Measurements from ENCODE around the gene TMEM117. TPM values are rescaled to one million over a fixed set of nuclear protein-coding genes. Genes with fewer than 3 reads are reported as not detected.
"Not testable (repeated sequence)": the region's sequence is repeated elsewhere in the genome, so short reads cannot be mapped to it uniquely, and the experiment has no call there.

TMEM117 gene
- total RNA-seq, 2 experiments from 2014 or later = 0.95 to 7.1 TPM

- CTCF ChIA-PET (ENCODE audit: unreplicated experiment) = no interaction called here
- POLR2A ChIA-PET = interaction anchor here (0.6 to 1.6 kb wide), 3 partner anchors 11 to 87 kb away, joined by 3 to 4 read pairs (median 3); no protein-coding TSS in a partner anchor
- intact Hi-C loops (cut with micrococcal nuclease; ENCODE audit: unreplicated experiment) = no loop called here
Observed at GRCh38 chr12:43861015-43861839, 25.3 kb downstream of the TMEM117 start.

GRCh38 chr12:43861840-43862150 lies 25.9 kb downstream of the TMEM117 start:
- ChIA-PET CTCF (ENCODE audit: unreplicated experiment) (no interaction called here), POLR2A (interaction anchor here (0.6 kb wide), 1 partner anchor 21 kb away, joined by 3 read pairs; no protein-coding TSS in a partner anchor)
- H3K9me3 ChIP-seq (ENCODE audit: low read length) = no peaks in the 10 kb centered on the region
- H3K27ac ChIP-seq (ENCODE audit: low read depth, low read length, poor library complexity, severe bottlenecking) = no peak overlapping the region
- no peaks in the 10 kb centered on the region for H3K79me2 ChIP-seq (ENCODE audit: insufficient read depth, low read depth, low read length)
- DNase-seq (ENCODE audit: low spot score) = no peak
- H3K4me1 ChIP-seq (ENCODE audit: insufficient read depth, low read length, poor library complexity, severe bottlenecking) = no peaks in the 10 kb centered on the region
- no peaks in the 10 kb centered on the region for H3K9me2 ChIP-seq (ENCODE audit: insufficient read depth, low read length)
- no peak overlapping the region for H3K4me3 ChIP-seq (ENCODE audit: low read depth, low read length, poor library complexity, severe bottlenecking)
- H4K20me1 ChIP-seq (ENCODE audit: insufficient read depth, low read length) = no peaks in the 10 kb centered on the region
- no peak overlapping the region for H2AFZ ChIP-seq (ENCODE audit: low read length)
- TF ChIP-seq EZH2phosphoT487 (IDR thresholded peaks at IDR 0.05; ENCODE audit: borderline replicate concordance, low read depth, low read length) = no peak
- TF ChIP-seq CTCF (conservative IDR thresholded peaks at IDR 0.05; ENCODE audit: low read length) = no peak
- H3K4me2 ChIP-seq (ENCODE audit: low read length) = no peak overlapping the region
- H3K36me3 ChIP-seq (ENCODE audit: insufficient read depth, low read length) = no peaks in the 10 kb centered on the region
- BruUV-seq (replicated peaks) = no TSS peak
- intact Hi-C loops (cut with micrococcal nuclease; ENCODE audit: unreplicated experiment) = no loop called here

More at GRCh38 chr12:43861015-43861839, 25.3 kb downstream of the TMEM117 start:
- no TSS peak for BruUV-seq (replicated peaks)
- Histone ChIP-seq H3K27ac (ENCODE audit: low read depth, low read length, poor library complexity, severe bottlenecking) (no peak overlapping the region), H3K9me3 (ENCODE audit: low read length) (no peaks in the 10 kb centered on the region), H4K20me1 (ENCODE audit: insufficient read depth, low read length) (no peaks in the 10 kb centered on the region), H3K4me2 (ENCODE audit: low read length) (no peak overlapping the region), H3K4me1 (ENCODE audit: insufficient read depth, low read length, poor library complexity, severe bottlenecking) (no peaks in the 10 kb centered on the region), H2AFZ (ENCODE audit: low read length) (no peak overlapping the region), H3K79me2 (ENCODE audit: insufficient read depth, low read depth, low read length) (no peaks in the 10 kb centered on the region), H3K9me2 (ENCODE audit: insufficient read depth, low read length) (no peaks in the 10 kb centered on the region), H3K4me3 (ENCODE audit: low read depth, low read length, poor library complexity, severe bottlenecking) (no peak overlapping the region), H3K36me3 (ENCODE audit: insufficient read depth, low read length) (no peaks in the 10 kb centered on the region)
- no peak for TF ChIP-seq CTCF (conservative IDR thresholded peaks at IDR 0.05; ENCODE audit: low read length)
- no peak for TF ChIP-seq EZH2phosphoT487 (IDR thresholded peaks at IDR 0.05; ENCODE audit: borderline replicate concordance, low read depth, low read length)
- DNase-seq (ENCODE audit: low spot score) = no peak

GRCh38 chr12:43863770-43864366 lies 28.0 kb downstream of the TMEM117 start:
- H3K79me2 ChIP-seq (ENCODE audit: insufficient read depth, low read depth, low read length) = no peaks in the 10 kb centered on the region
- intact Hi-C loops (cut with micrococcal nuclease; ENCODE audit: unreplicated experiment) = no loop called here
- no peak for TF ChIP-seq CTCF (conservative IDR thresholded peaks at IDR 0.05; ENCODE audit: low read length)
- no peak for TF ChIP-seq EZH2phosphoT487 (IDR thresholded peaks at IDR 0.05; ENCODE audit: borderline replicate concordance, low read depth, low read length)
- H3K9me2 ChIP-seq (ENCODE audit: insufficient read depth, low read length) = no peaks in the 10 kb centered on the region
- no peak overlapping the region for H3K4me2 ChIP-seq (ENCODE audit: low read length)
- no peak overlapping the region for H3K27ac ChIP-seq (ENCODE audit: low read depth, low read length, poor library complexity, severe bottlenecking)
- POLR2A ChIA-PET = interaction anchor here (0.6 to 0.7 kb wide), 2 partner anchors 13 to 21 kb away, joined by 3 to 5 read pairs; no protein-coding TSS in a partner anchor
- no peaks in the 10 kb centered on the region for H4K20me1 ChIP-seq (ENCODE audit: insufficient read depth, low read length)
- no peaks in the 10 kb centered on the region for H3K36me3 ChIP-seq (ENCODE audit: insufficient read depth, low read length)
- no TSS peak for BruUV-seq (replicated peaks)
- DNase-seq (ENCODE audit: low spot score) = no peak
- H3K4me3 ChIP-seq (ENCODE audit: low read depth, low read length, poor library complexity, severe bottlenecking) = no peak overlapping the region
- no peak overlapping the region for H2AFZ ChIP-seq (ENCODE audit: low read length)
- no peaks in the 10 kb centered on the region for H3K9me3 ChIP-seq (ENCODE audit: low read length)
- no peaks in the 10 kb centered on the region for H3K4me1 ChIP-seq (ENCODE audit: insufficient read depth, low read length, poor library complexity, severe bottlenecking)
- CTCF ChIA-PET (ENCODE audit: unreplicated experiment) = no interaction called here

GRCh38 chr12:43864557-43864956 lies 28.7 kb downstream of the TMEM117 start:
- H3K79me2 ChIP-seq (ENCODE audit: insufficient read depth, low read depth, low read length); H3K4me3 ChIP-seq (ENCODE audit: low read depth, low read length, poor library complexity, severe bottlenecking); H3K4me2 ChIP-seq (ENCODE audit: low read length); CTCF ChIA-PET (ENCODE audit: unreplicated experiment); H3K9me3 ChIP-seq (ENCODE audit: low read length); H3K36me3 ChIP-seq (ENCODE audit: insufficient read depth, low read length); DNase-seq (ENCODE audit: low spot score); H3K4me1 ChIP-seq (ENCODE audit: insufficient read depth, low read length, poor library complexity, severe bottlenecking); H4K20me1 ChIP-seq (ENCODE audit: insufficient read depth, low read length); H3K9me2 ChIP-seq (ENCODE audit: insufficient read depth, low read length); H2AFZ ChIP-seq (ENCODE audit: low read length); intact Hi-C loops (cut with micrococcal nuclease; ENCODE audit: unreplicated experiment); BruUV-seq (replicated peaks); H3K27ac ChIP-seq (ENCODE audit: low read depth, low read length, poor library complexity, severe bottlenecking): not testable (repeated sequence)
- POLR2A ChIA-PET = interaction anchor here (0.6 to 0.7 kb wide), 2 partner anchors 14 to 20 kb away, joined by 3 to 5 read pairs; no protein-coding TSS in a partner anchor

Data from OCI-LY7 (cell line).